UCSD-AML1 (cell line): Measurements from ENCODE around the gene TSPAN18.

Source experiments
- DNase-seq: peaks from one replicate; lab custom pipeline; 2025; ENCODE audit not compliant: unreplicated experiment; lab: John Stamatoyannopoulos, UW

Gene TSPAN18

DNA sequence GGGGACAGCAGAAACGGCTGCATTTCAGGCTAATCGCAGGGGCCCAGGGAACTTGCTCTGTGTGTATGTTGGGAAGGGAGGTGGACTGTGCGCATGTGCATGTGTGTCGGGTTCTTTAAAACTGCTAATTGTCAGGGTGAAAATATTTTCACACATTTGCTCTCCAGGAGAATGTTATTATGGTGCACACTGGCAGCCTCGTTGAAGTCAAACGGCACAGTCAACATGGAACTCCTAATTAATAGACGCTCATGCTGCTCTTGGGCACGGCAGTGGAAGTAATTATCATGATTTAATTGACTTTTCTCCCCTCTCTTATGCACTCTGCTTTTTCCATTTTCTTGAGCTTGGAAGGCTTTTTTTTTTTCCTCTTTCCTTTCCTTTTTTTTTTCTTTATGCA, 92.6 kb downstream of the TSPAN18 start:
- no peak for DNase-seq

DNA sequence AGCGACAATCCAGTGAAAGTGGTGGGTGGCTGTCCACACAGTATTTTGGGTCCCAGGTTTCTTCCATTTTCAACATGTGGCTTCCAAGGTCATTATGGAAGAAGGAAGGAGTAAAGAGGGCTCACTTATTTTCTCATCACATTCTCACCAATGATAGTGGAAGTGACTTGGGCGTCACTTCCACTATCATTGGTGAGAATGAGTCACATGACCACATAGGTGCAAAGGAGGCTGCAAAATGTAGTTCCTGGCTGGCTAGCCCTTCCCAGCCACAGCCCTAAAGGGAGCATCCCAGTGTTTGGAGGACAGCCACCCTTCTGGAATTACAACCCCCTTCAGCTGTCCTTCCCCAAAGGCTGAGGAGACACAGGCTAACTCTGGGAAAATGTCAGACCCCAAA, 95.6 kb downstream of the TSPAN18 start:
- DNase-seq: no peak

- no peak for DNase-seq
Measured at GRCh38 chr11:44823006-44823405, 96.2 kb downstream of the TSPAN18 start.

DNA sequence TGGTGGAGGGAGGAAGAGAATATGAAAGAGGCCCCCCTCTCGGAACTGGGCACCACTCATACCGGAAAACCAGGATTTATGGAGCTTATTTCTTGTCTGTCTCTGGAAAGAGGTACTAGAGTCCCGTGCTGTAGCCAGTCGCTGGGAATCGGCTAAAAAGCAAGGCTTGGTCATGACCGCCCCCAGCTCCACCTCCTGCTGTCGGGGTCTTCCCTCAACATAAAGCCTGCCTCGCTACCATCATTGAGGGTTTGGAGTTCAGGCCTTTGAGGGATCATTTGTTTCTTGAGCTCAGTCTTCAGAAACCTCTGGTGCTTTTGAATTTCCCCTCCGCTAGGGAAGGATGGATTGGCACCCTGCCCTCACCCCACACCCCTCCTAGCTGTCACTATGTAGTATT, 97.1 kb downstream of the TSPAN18 start:
- no peak for DNase-seq

DNA sequence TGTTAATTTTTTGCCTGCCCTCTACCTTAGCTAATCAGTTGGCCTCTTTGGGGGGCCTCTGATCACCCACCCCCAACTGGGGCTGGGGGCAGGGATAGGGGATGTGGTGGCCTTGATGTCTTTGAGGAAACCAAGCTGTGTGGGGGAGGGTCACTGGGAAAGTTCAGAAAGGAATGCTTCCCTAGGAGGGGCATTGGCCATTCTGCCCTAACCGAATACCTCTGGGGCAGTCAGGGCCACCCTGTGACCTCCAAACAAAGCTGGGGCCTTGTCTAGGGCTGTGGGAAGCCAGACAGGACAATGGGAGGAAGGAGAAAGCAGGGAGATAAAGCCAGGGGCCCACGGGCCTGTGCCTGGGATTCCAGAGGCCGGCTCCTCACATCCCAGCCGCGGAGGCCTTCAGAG, 97.5 kb downstream of the TSPAN18 start:
- no peak for DNase-seq

DNA sequence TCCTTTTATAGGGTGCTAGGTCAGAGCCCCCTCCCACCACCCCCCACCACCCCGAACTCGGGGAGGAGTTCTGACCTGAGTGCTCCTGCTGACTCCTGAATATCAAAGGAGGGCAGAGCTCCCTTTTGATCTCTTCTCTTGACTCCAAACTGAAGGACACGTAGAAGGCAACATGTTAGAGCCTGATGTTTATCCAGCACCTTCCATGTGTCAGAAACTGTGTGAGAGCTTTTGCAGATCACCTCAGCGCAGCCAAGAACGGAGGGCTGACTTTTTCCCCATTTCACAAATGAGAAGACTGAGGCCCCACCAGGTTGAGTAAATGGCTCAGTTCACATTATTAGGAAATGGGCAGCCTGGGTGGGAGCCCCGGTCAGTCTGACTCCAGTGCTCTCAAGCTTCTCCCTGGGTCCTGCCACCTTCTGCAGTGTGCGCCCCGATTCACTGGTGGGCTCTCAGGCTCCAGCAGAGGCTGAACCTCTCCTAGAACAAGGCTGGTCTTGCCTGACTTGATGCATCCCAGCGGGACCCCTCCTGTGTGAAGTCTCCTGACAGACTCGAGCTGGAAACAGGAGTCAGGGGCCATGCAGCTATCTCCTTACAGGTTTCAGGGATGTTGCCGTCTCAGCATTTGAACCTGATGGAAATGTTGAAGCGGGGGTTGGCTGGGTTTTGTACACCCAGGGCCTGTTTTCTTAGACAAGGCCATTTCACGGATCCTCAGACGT, 98.5 kb downstream of the TSPAN18 start:
- DNase-seq: no peak

- no peak for DNase-seq
Measured at GRCh38 chr11:44826922-44827643, 100.3 kb downstream of the TSPAN18 start.

GRCh38 chr11:44828296-44828695, 101.5 kb downstream of the TSPAN18 start:
- DNase-seq: no peak

DNA sequence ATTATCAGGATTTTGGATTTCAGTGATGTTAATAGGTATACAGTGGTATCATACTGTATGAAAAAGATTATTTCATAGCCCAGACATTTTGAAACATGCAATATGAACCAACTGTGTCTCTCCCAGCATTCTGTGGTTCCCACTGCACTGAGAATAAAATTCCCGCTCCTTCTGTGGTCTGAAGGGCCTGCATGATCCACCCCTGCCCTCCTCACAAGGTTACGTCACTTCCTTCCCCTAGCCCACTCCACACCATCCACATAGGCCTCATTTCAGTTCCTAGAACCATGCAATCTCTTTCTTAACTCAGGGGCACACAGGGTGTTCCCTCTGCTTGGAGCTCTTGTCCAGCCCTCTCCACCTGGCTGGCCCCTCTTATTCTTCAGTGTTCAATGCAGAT, 103.1 kb downstream of the TSPAN18 start:
- no peak for DNase-seq

DNA sequence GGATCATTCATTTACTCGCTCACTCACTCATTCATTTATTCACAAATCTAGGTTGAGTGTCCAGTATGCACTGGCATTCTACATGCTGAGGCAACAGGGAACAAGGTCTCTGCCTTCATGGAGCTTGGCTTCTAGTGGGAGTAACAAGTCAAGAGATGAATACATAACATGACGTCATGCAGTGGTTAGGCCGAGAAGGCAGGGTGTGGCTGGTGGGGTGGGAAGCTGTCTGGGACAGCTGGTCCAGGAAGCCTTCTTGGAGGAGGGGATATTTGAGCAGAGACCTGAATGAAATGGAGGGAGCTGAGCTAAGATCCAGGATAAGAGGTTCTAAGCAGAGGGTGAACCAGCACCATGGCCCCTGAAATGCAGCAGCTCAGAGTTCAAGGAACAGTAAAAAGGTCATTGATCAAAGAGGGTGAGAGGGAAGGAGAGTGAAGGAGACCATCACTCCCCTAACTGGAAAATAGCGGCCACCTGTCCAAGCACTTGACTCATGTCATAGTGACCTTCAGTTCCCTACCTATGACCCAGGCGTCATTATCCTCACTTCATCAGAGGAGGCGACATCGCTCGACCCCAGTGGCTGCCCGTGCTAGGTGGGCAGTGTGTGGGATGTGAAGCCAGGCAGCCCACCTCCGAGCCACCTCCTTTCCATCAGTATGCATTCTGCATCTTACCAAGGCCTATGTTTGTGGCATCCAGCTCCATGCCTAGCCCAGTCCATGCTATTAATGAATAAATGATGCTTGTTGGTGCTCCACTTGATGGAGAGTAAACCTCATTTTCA, 105.0 kb downstream of the TSPAN18 start:
- no peak for DNase-seq

GRCh38 chr11:44832452-44832851, 105.7 kb downstream of the TSPAN18 start:
- DNase-seq: no peak

DNA sequence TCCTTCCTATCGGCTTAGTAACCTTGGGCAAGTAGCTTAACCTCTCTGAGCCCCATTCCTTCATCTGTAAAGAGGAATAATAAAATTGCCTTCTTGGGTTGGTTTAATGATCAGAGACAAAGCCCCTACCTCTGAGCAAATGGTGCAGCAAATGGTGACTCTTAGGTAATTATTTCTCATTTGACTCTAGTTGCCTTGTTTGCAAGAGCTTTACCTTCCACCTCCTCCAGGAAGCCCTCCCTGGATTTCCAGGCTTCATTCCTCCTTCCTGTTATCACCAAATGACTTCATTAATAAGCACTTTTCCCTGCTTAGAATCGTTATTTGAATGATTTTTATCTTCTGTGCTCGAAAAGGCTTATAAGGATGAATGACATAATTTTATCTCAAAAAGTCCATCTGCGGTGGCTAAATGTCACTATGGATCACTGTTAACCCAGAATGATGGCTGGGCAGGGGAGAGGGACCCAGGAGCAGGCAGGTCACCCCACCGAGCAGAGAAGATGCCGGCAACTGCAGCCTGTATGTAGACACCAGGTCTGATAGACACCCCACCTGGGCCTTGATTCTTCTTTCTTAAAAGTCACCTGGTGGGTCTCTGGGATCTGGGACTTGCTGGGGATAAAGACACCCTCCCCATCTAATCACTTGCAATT, 106.6 kb downstream of the TSPAN18 start:
- no peak for DNase-seq

GRCh38 chr11:44833877-44834452, 107.2 kb downstream of the TSPAN18 start:
- no peak for DNase-seq

- no peak for DNase-seq
Measured at GRCh38 chr11:44834846-44835245, 108.1 kb downstream of the TSPAN18 start.

DNA sequence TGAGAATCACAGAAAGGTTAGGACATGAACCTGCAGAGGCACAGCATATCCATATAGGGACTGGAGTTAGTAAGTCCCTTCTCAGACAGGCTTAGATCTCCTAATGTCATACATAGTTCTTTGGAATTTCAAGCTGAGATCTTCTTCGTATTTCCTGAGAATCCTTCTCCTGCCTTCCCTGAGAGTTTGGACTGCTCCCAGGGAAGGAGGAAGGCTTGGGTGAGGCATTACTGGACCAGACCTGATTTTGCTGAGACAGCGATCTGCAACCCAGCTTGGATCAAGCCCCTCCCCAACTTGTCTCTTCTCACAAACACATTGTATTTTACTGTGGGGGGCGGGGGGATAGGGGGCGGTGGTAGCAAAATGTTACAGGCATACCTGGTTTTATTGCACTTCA, 108.5 kb downstream of the TSPAN18 start:
- no peak for DNase-seq

DNA sequence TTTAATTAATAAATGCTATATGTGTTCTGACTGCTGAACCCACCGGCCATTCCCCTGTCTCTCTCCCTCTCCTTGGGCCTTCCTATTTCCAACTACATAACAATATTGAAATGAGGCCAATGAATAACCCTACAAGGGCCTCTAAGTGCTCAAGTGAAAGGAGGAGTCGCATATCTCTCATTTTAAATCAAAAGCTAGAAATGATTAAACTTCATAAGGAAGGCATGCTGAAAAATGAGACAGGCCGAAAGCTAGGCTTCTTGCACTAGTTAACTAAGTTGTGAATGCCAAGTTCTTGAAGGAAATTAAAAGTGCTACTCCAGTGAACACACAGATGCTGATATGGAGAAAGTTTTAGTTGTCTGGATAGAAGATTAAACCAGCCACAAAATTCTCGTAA, 109.2 kb downstream of the TSPAN18 start:
- no peak for DNase-seq

DNA sequence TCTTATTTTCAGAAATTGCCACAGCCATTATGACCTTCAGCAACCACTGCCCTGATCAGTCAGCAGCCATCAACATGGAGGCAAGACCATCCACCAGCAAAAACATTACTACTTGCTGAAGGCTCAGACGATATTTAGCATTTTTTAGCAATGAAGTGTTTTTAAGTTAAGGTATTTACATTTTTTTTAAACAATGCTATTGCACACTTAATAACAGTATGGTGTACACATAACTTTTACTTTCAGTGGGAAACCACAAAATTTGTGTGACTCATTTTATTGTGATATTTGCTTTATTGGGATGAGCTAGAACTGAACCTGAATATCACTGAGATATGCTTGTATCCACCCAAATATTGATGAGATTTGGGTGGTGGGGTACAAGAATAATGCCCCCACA, 110.9 kb downstream of the TSPAN18 start:
- DNase-seq: no peak

- no peak for DNase-seq
Measured at GRCh38 chr11:44839458-44840084, 112.8 kb downstream of the TSPAN18 start.

DNA sequence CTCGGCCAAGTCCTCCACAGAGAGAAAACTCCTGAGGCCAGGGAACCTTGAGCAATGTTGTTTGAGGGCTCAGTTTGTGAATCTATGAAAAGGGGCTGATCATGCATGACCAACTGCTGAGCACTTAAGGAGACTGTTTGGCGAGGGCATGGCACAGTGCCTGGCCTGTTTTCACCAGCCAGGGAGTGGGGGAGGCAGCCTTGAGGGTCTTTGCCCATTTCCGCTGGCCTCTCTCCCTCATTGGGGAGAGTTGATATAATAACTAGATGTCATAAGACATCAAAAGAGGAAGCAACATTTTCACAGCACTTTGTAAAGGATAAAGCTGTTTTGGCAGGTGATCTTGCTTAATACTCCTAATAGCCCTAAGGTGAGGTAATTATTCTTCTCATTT, 113.3 kb downstream of the TSPAN18 start:
- no peak for DNase-seq

DNA sequence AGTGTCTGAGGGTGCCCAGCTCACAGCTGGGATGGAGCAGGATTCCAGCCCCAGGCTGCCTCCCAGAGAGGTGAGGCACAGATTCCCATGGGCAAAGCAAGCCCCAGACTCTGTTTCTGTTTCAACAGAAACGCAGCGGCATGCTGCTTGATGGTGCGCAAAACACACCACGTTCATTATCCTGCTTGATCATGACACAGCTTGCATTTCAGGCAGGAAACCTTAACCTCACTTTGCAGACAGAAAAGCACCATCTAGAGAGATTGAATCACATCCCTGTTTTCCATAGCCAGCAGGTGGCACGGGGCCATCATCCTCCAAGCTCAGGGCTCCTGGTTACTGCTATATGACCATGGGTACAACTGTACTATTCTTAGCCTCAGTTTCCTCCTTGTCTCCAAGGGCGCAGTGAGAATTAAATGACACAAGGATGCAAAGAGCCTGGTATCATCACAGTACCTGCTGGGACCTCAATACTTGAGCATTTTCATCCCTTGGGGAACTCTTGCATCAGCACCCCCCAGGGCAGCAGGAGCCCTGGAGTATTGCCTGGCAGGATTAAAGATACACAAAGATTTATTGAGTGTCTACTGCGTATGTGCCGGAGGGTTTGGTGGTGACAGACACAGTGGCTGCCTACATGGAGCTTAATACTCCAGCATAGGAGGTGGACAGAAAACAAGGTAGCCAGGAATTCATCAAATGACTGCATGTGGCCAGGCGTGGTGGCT, 113.9 kb downstream of the TSPAN18 start:
- DNase-seq: no peak
